ENCODE data around the gene PDCD10. TPM values are rescaled to one million over a fixed set of nuclear protein-coding genes. Genes with fewer than 3 reads are reported as not detected.

The PDCD10 gene
- polyA plus RNA-seq, 1 donor from 2014 or later = 79.1 TPM

DNA sequence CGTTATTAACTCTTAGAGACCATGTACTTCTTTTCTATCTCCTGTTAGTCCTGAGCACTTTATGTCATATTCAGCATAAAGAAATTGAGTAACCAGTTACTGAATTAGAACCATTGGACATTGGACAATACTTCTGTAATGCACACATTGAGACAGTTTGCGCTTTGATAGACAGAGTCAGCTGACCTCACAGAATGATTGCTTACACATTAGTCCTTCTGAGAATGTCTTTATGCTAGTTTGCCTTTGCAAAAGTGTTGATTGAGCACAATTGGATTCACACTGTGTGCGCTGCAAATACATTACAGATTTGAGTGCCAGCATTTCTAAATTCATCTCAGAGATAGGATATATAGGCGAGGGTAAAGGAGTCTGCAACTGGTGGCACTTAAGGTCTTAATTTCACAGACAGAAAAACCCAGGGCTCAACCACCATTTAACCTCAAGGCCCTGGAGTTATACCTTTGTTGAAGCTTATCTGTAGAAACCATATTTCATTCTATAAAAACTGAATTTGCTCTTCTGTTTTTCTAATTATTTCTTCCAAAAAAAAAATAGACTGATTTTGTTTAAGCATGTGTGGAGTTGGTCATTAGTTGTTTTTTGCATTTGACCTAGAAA is 4.6 kb upstream of the PDCD10 start:
- Histone ChIP-seq H3K79me2 (replicated peaks; ENCODE audit: insufficient read depth, low read length) (peaks cover 8% of the 10 kb centered on the region), H3K4me3 (ENCODE audit: low read length) (peak overlapping the region; percentile 45), H3K9ac (ENCODE audit: low read length) (no peak overlapping the region), H2AFZ (ENCODE audit: low read depth, low read length) (no peak overlapping the region), H3K27ac (ENCODE audit: low read length) (no peak overlapping the region), H3K27me3 (ENCODE audit: insufficient read depth, low read depth, low read length) (peaks cover 13% of the 10 kb centered on the region), H3F3A (ENCODE audit: insufficient read depth, low read length, poor library complexity, severe bottlenecking) (no peaks in the 10 kb centered on the region), H4K20me1 (ENCODE audit: insufficient read depth) (no peaks in the 10 kb centered on the region), H3K9me3 (ENCODE audit: low read length) (no peaks in the 10 kb centered on the region), H3K36me3 (ENCODE audit: insufficient read depth, low read length) (no peaks in the 10 kb centered on the region), H3K9me2 (ENCODE audit: insufficient read depth, low read length) (no peaks in the 10 kb centered on the region), H3K4me2 (ENCODE audit: low read length) (no peak overlapping the region)
- TF ChIP-seq RAD21 (conservative IDR thresholded peaks at IDR 0.05) (no peak), TAF1 (IDR thresholded peaks at IDR 0.05; ENCODE audit: low read depth) (no peak), SMC3 (conservative IDR thresholded peaks at IDR 0.05; ENCODE audit: poor library complexity) (no peak), EP300 (conservative IDR thresholded peaks at IDR 0.05; ENCODE audit: poor library complexity, severe bottlenecking) (no peak), MXI1 (conservative IDR thresholded peaks at IDR 0.05; ENCODE audit: poor library complexity, severe bottlenecking) (no peak), EZH2 (IDR thresholded peaks at IDR 0.05; ENCODE audit: borderline replicate concordance, insufficient read depth, low read length, poor library complexity, severe bottlenecking) (no peak), POLR2AphosphoS5 (IDR thresholded peaks at IDR 0.05) (no peak)
- TF ChIP-seq, protein P1, sequence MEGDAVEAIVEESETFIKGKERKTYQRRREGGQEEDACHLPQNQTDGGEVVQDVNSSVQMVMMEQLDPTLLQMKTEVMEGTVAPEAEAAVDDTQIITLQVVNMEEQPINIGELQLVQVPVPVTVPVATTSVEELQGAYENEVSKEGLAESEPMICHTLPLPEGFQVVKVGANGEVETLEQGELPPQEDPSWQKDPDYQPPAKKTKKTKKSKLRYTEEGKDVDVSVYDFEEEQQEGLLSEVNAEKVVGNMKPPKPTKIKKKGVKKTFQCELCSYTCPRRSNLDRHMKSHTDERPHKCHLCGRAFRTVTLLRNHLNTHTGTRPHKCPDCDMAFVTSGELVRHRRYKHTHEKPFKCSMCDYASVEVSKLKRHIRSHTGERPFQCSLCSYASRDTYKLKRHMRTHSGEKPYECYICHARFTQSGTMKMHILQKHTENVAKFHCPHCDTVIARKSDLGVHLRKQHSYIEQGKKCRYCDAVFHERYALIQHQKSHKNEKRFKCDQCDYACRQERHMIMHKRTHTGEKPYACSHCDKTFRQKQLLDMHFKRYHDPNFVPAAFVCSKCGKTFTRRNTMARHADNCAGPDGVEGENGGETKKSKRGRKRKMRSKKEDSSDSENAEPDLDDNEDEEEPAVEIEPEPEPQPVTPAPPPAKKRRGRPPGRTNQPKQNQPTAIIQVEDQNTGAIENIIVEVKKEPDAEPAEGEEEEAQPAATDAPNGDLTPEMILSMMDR (IDR thresholded peaks at IDR 0.05; ENCODE audit: poor library complexity, severe bottlenecking) = no peak
- TF ChIP-seq, protein P2, sequence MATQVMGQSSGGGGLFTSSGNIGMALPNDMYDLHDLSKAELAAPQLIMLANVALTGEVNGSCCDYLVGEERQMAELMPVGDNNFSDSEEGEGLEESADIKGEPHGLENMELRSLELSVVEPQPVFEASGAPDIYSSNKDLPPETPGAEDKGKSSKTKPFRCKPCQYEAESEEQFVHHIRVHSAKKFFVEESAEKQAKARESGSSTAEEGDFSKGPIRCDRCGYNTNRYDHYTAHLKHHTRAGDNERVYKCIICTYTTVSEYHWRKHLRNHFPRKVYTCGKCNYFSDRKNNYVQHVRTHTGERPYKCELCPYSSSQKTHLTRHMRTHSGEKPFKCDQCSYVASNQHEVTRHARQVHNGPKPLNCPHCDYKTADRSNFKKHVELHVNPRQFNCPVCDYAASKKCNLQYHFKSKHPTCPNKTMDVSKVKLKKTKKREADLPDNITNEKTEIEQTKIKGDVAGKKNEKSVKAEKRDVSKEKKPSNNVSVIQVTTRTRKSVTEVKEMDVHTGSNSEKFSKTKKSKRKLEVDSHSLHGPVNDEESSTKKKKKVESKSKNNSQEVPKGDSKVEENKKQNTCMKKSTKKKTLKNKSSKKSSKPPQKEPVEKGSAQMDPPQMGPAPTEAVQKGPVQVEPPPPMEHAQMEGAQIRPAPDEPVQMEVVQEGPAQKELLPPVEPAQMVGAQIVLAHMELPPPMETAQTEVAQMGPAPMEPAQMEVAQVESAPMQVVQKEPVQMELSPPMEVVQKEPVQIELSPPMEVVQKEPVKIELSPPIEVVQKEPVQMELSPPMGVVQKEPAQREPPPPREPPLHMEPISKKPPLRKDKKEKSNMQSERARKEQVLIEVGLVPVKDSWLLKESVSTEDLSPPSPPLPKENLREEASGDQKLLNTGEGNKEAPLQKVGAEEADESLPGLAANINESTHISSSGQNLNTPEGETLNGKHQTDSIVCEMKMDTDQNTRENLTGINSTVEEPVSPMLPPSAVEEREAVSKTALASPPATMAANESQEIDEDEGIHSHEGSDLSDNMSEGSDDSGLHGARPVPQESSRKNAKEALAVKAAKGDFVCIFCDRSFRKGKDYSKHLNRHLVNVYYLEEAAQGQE (IDR thresholded peaks at IDR 0.05; ENCODE audit: borderline replicate concordance) = no peak

DNA sequence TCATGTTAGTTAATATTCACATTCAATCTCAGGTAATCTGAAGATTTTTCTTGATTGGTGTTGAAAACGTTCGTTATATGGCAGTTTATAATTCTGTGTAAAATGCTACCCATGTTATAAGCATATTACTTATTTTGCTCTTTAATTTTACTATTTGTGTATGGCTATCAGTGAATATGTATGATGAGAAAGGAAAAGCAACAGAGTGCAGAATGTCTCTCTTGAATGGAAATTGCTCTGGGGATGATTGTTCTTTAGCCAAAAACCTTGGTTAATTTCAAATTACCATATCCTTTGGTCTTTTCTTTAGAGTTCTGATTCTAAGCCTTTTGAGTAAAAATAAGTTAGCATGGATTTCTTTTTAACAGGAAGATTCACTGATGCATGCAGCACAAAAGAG is 3.3 kb upstream of the PDCD10 start:
- Histone ChIP-seq H2AFZ (ENCODE audit: low read depth, low read length) (no peak overlapping the region), H3K27me3 (ENCODE audit: insufficient read depth, low read depth, low read length) (peaks cover 13% of the 10 kb centered on the region), H3K79me2 (replicated peaks; ENCODE audit: insufficient read depth, low read length) (peaks cover 19% of the 10 kb centered on the region), H3K9me2 (ENCODE audit: insufficient read depth, low read length) (no peaks in the 10 kb centered on the region), H3F3A (ENCODE audit: insufficient read depth, low read length, poor library complexity, severe bottlenecking) (no peaks in the 10 kb centered on the region), H3K4me3 (ENCODE audit: low read length) (peak overlapping the region; percentile 76), H3K4me2 (ENCODE audit: low read length) (peak overlapping the region; percentile 49), H4K20me1 (ENCODE audit: insufficient read depth) (no peaks in the 10 kb centered on the region), H3K36me3 (ENCODE audit: insufficient read depth, low read length) (no peaks in the 10 kb centered on the region), H3K9me3 (ENCODE audit: low read length) (no peaks in the 10 kb centered on the region), H3K27ac (ENCODE audit: low read length) (no peak overlapping the region), H3K9ac (ENCODE audit: low read length) (no peak overlapping the region)
- TF ChIP-seq RAD21 (conservative IDR thresholded peaks at IDR 0.05) (no peak), EP300 (conservative IDR thresholded peaks at IDR 0.05; ENCODE audit: poor library complexity, severe bottlenecking) (no peak), TAF1 (IDR thresholded peaks at IDR 0.05; ENCODE audit: low read depth) (no peak), MXI1 (conservative IDR thresholded peaks at IDR 0.05; ENCODE audit: poor library complexity, severe bottlenecking) (no peak), EZH2 (IDR thresholded peaks at IDR 0.05; ENCODE audit: borderline replicate concordance, insufficient read depth, low read length, poor library complexity, severe bottlenecking) (no peak), POLR2AphosphoS5 (IDR thresholded peaks at IDR 0.05) (no peak), SMC3 (conservative IDR thresholded peaks at IDR 0.05; ENCODE audit: poor library complexity) (no peak)
- TF ChIP-seq, protein P1 (IDR thresholded peaks at IDR 0.05; ENCODE audit: poor library complexity, severe bottlenecking) = no peak
- TF ChIP-seq, protein P2 (IDR thresholded peaks at IDR 0.05; ENCODE audit: borderline replicate concordance) = no peak

Data from neural cell (in vitro differentiated cells).